ENCODE data around the gene ENO4.

The ENO4 gene

GRCh38 chr10:116919706-116920105 is 70.4 kb downstream of the ENO4 start:
- Histone ChIP-seq H3K9ac (ENCODE audit: low read length) (no peak overlapping the region), H3K79me2 (ENCODE audit: low read length) (no peaks in the 10 kb centered on the region), H4K20me1 (ENCODE audit: insufficient read depth, low read length) (no peaks in the 10 kb centered on the region), H3K4me3 (ENCODE audit: low read length) (no peak overlapping the region), H3K9me3 (ENCODE audit: insufficient read depth, low read length) (no peaks in the 10 kb centered on the region), H3K27ac (ENCODE audit: low read length) (no peak overlapping the region), H3K27me3 (ENCODE audit: low read depth, low read length) (no peaks in the 10 kb centered on the region), H3K4me2 (ENCODE audit: low read length) (no peak overlapping the region), H3K4me1 (ENCODE audit: low read length) (no peaks in the 10 kb centered on the region), H3K36me3 (replicated peaks; ENCODE audit: low read depth, low read length) (no peaks in the 10 kb centered on the region), H2AFZ (ENCODE audit: low read depth, low read length) (no peak overlapping the region)
- TF ChIP-seq CTCF (IDR thresholded peaks at IDR 0.05; ENCODE audit: low read depth, low read length) (no peak), EZH2phosphoT487 (IDR thresholded peaks at IDR 0.05; ENCODE audit: low read depth) (no peak)

- Histone ChIP-seq H2AFZ (ENCODE audit: low read depth, low read length) (no peak overlapping the region), H3K36me3 (replicated peaks; ENCODE audit: low read depth, low read length) (no peaks in the 10 kb centered on the region), H4K20me1 (ENCODE audit: insufficient read depth, low read length) (no peaks in the 10 kb centered on the region), H3K4me2 (ENCODE audit: low read length) (no peak overlapping the region), H3K4me3 (ENCODE audit: low read length) (no peak overlapping the region), H3K27ac (ENCODE audit: low read length) (no peak overlapping the region), H3K4me1 (ENCODE audit: low read length) (no peaks in the 10 kb centered on the region), H3K9ac (ENCODE audit: low read length) (no peak overlapping the region), H3K27me3 (ENCODE audit: low read depth, low read length) (no peaks in the 10 kb centered on the region), H3K79me2 (ENCODE audit: low read length) (no peaks in the 10 kb centered on the region), H3K9me3 (ENCODE audit: insufficient read depth, low read length) (no peaks in the 10 kb centered on the region)
- no peak for TF ChIP-seq CTCF (IDR thresholded peaks at IDR 0.05; ENCODE audit: low read depth, low read length)
- no peak for TF ChIP-seq EZH2phosphoT487 (IDR thresholded peaks at IDR 0.05; ENCODE audit: low read depth)
Measured at GRCh38 chr10:116925056-116925455, 75.8 kb downstream of the ENO4 start.

- TF ChIP-seq EZH2phosphoT487 (IDR thresholded peaks at IDR 0.05; ENCODE audit: low read depth) (no peak), CTCF (IDR thresholded peaks at IDR 0.05; ENCODE audit: low read depth, low read length) (no peak)
- H3K4me1 ChIP-seq (ENCODE audit: low read length): no peaks in the 10 kb centered on the region
- no peaks in the 10 kb centered on the region for H3K79me2 ChIP-seq (ENCODE audit: low read length)
- H3K27me3 ChIP-seq (ENCODE audit: low read depth, low read length): no peaks in the 10 kb centered on the region
- no peaks in the 10 kb centered on the region for H4K20me1 ChIP-seq (ENCODE audit: insufficient read depth, low read length)
- H2AFZ ChIP-seq (ENCODE audit: low read depth, low read length): no peak overlapping the region
- no peak overlapping the region for H3K4me3 ChIP-seq (ENCODE audit: low read length)
- H3K9me3 ChIP-seq (ENCODE audit: insufficient read depth, low read length): no peaks in the 10 kb centered on the region
- no peak overlapping the region for H3K27ac ChIP-seq (ENCODE audit: low read length)
- no peak overlapping the region for H3K4me2 ChIP-seq (ENCODE audit: low read length)
- no peak overlapping the region for H3K9ac ChIP-seq (ENCODE audit: low read length)
- no peaks in the 10 kb centered on the region for H3K36me3 ChIP-seq (replicated peaks; ENCODE audit: low read depth, low read length)
Measured at GRCh38 chr10:116926426-116926825, 77.1 kb downstream of the ENO4 start.

- no peak for TF ChIP-seq EZH2phosphoT487 (IDR thresholded peaks at IDR 0.05; ENCODE audit: low read depth)
Measured at GRCh38 chr10:116931806-116932205, 82.5 kb downstream of the ENO4 start.

More at GRCh38 chr10:116931806-116932205, 82.5 kb downstream of the ENO4 start:
- Histone ChIP-seq H3K4me2 (ENCODE audit: low read length) (no peak overlapping the region), H3K9ac (ENCODE audit: low read length) (no peak overlapping the region), H2AFZ (ENCODE audit: low read depth, low read length) (no peak overlapping the region), H3K4me3 (ENCODE audit: low read length) (no peak overlapping the region), H4K20me1 (ENCODE audit: insufficient read depth, low read length) (no peaks in the 10 kb centered on the region), H3K9me3 (ENCODE audit: insufficient read depth, low read length) (no peaks in the 10 kb centered on the region), H3K36me3 (replicated peaks; ENCODE audit: low read depth, low read length) (no peaks in the 10 kb centered on the region), H3K27ac (ENCODE audit: low read length) (no peak overlapping the region), H3K27me3 (ENCODE audit: low read depth, low read length) (no peaks in the 10 kb centered on the region), H3K79me2 (ENCODE audit: low read length) (no peaks in the 10 kb centered on the region), H3K4me1 (ENCODE audit: low read length) (no peaks in the 10 kb centered on the region)

Measured in OCI-LY3 (cell line).